OCI-M2 (cell line): Measurements from ENCODE around the gene HMCN1.

Experiments
- DNase-seq: peaks from one replicate; lab custom pipeline; 2025; ENCODE audit not compliant: unreplicated experiment; lab: John Stamatoyannopoulos, UW

Gene HMCN1

GRCh38 chr1:186220067-186220466 lies 485.9 kb downstream of the HMCN1 start:
- DNase-seq, result no peak

- DNase-seq, result no peak
These were observed 486.7 kb downstream of the HMCN1 start for GRCh38 chr1:186220911-186221310.

- DNase-seq, result no peak
These were observed 490.9 kb downstream of the HMCN1 start for GRCh38 chr1:186225096-186225495.

- DNase-seq, result no peak
These were observed 494.6 kb downstream of the HMCN1 start for GRCh38 chr1:186228749-186229148.

GRCh38 chr1:186231861-186232436 lies 497.8 kb downstream of the HMCN1 start:
- no peak for DNase-seq

- DNase-seq, result no peak
These were observed 500.9 kb downstream of the HMCN1 start for GRCh38 chr1:186234976-186235686.

GRCh38 chr1:186235696-186236095 lies 501.5 kb downstream of the HMCN1 start:
- DNase-seq, result no peak

GRCh38 chr1:186236921-186237320 lies 502.7 kb downstream of the HMCN1 start:
- no peak for DNase-seq

- DNase-seq, result no peak
These were observed 505.0 kb downstream of the HMCN1 start for GRCh38 chr1:186239171-186239570.

- no peak for DNase-seq
These were observed 506.2 kb downstream of the HMCN1 start for GRCh38 chr1:186240436-186240835.
